WTC11 (cell line): ENCODE data around the gene ITPKB. TPM values are rescaled to one million over a fixed set of nuclear protein-coding genes. Genes with fewer than 3 reads are reported as not detected.
A peak's percentile ranks its signal among the peaks of the same experiment; 100 is the strongest.

Source experiments
- ATAC-seq: fragments of 200-7000 bp; cut with Tn5 transposase; 2 replicates; pipeline ENCODE4 v1.10.0; 2021; ENCODE audit warnings: mild to moderate bottlenecking, moderate library complexity
- CTCF ChIA-PET: fragments of 300-600 bp; sonication (Branson Sonifier 250); formaldehyde crosslinking; loops from one replicate; lab custom pipeline; 2021; ENCODE audit warnings: antibody characterized with exemption; lab: Charles Lee
- POLR2A ChIA-PET: fragments of 350-600 bp; sonication (Branson Sonifier 250); formaldehyde crosslinking; loops from one replicate; lab custom pipeline; 2021; ENCODE audit warnings: antibody characterized with exemption; lab: Charles Lee
- DNase-seq: peaks from one replicate; pipeline ENCODE4 v3.0.0; 2021; ENCODE audit warnings: low spot score
- H3K27ac Mint-ChIP-seq: 2 replicates; pipeline ENCODE4 v1.8.0; 2021; ENCODE audit warnings: mixed read lengths
- H3K27me3 Mint-ChIP-seq: 2 replicates; pipeline ENCODE4 v1.8.0; 2021; ENCODE audit warnings: low read depth, mild to moderate bottlenecking, moderate library complexity, mixed read lengths
- H3K36me3 Mint-ChIP-seq: 2 replicates; pipeline ENCODE4 v1.8.0; 2021; ENCODE audit warnings: mixed read lengths
- H3K4me1 Mint-ChIP-seq: 2 replicates; pipeline ENCODE4 v1.8.0; 2022; ENCODE audit warnings: mixed read lengths
- H3K4me3 Mint-ChIP-seq: 2 replicates; pipeline ENCODE4 v1.8.0; 2021; ENCODE audit warnings: mild to moderate bottlenecking, moderate library complexity, mixed read lengths
- H3K9me3 Mint-ChIP-seq: 2 replicates; pipeline ENCODE4 v1.8.0; 2021; ENCODE audit warnings: mixed read lengths
- AFF4 ChIP-seq: sonication (generic); formaldehyde crosslinking; IDR thresholded peaks from 2 replicates; pipeline ENCODE4 v1.8.1; 2023; ENCODE audit warnings: mild to moderate bottlenecking, missing genetic modification reagents, borderline replicate concordance
- ARID4B ChIP-seq: sonication (generic); formaldehyde crosslinking; IDR thresholded peaks from 2 replicates; pipeline ENCODE4 v1.8.0; 2023; ENCODE audit warnings: missing genetic modification reagents, mild to moderate bottlenecking, borderline replicate concordance
- ATF3 ChIP-seq: sonication (generic); formaldehyde crosslinking; conservative IDR thresholded peaks from 2 replicates; pipeline ENCODE4 v1.8.1; 2022; ENCODE audit warnings: mild to moderate bottlenecking, missing genetic modification reagents
- CDX4 ChIP-seq: fragments of 250-450 bp; sonication (Bioruptor Pico); IDR thresholded peaks from 2 replicates; pipeline ENCODE4 v1.9.0; 2021; ENCODE audit warnings: moderate library complexity, mild to moderate bottlenecking, inconsistent platforms, borderline replicate concordance
- ESRRA ChIP-seq: sonication (generic); formaldehyde crosslinking; IDR thresholded peaks from 2 replicates; pipeline ENCODE4 v1.8.1; 2022; ENCODE audit warnings: mild to moderate bottlenecking, missing genetic modification reagents, borderline replicate concordance
- FOXK1 ChIP-seq: sonication (generic); formaldehyde crosslinking; IDR thresholded peaks from 2 replicates; pipeline ENCODE4 v1.8.0; 2022; ENCODE audit warnings: mild to moderate bottlenecking, moderate library complexity, missing genetic modification reagents
- FOXP1 ChIP-seq: sonication (generic); formaldehyde crosslinking; IDR thresholded peaks from 2 replicates; pipeline ENCODE4 v1.8.0; 2022; ENCODE audit warnings: missing genetic modification reagents, mild to moderate bottlenecking, moderate library complexity, borderline replicate concordance
- GABPB1 ChIP-seq: sonication (generic); formaldehyde crosslinking; IDR thresholded peaks from 2 replicates; pipeline ENCODE4 v1.8.1; 2023; ENCODE audit warnings: mild to moderate bottlenecking, missing genetic modification reagents
- GRHL2 ChIP-seq: fragments of 250-450 bp; sonication (Bioruptor Pico); IDR thresholded peaks from 2 replicates; pipeline ENCODE4 v1.8.0; 2022; ENCODE audit warnings: mild to moderate bottlenecking, moderate library complexity; ENCODE audit not compliant: insufficient replicate concordance, severe bottlenecking
- GTF2I ChIP-seq: fragments of 250-450 bp; sonication (Bioruptor Pico); conservative IDR thresholded peaks from 2 replicates; pipeline ENCODE4 v1.4.0; 2021; ENCODE audit warnings: mild to moderate bottlenecking
- MAX ChIP-seq: sonication (generic); formaldehyde crosslinking; IDR thresholded peaks from 2 replicates; pipeline ENCODE4 v1.8.0; 2022; ENCODE audit warnings: mild to moderate bottlenecking, missing genetic modification reagents
- NR3C1 ChIP-seq: sonication (generic); formaldehyde crosslinking; conservative IDR thresholded peaks from 2 replicates; pipeline ENCODE4 v1.8.1; 2023; ENCODE audit warnings: low read depth, mild to moderate bottlenecking, missing genetic modification reagents
- SP1 ChIP-seq: sonication (generic); formaldehyde crosslinking; conservative IDR thresholded peaks from 2 replicates; pipeline ENCODE4 v1.8.1; 2022; ENCODE audit warnings: missing genetic modification reagents
- ZNF281 ChIP-seq: sonication (generic); formaldehyde crosslinking; IDR thresholded peaks from 2 replicates; pipeline ENCODE4 v1.8.0; 2023; ENCODE audit warnings: mild to moderate bottlenecking, missing genetic modification reagents
- ZNF512 ChIP-seq: sonication (generic); formaldehyde crosslinking; IDR thresholded peaks from 2 replicates; pipeline ENCODE4 v1.8.1; 2022; ENCODE audit warnings: missing genetic modification reagents, borderline replicate concordance
- total RNA-seq: library from RNA; stranded (reverse); gene quantifications from 3 replicates; pipeline ENCODE4 v1.2.3, GENCODE V29; 2021

The ITPKB gene
- total RNA-seq, 1 experiment from 2014 or later = 15.6 TPM

- TF ChIP-seq GTF2I (CRISPR knock-in tag) = no peak
- no peak for TF ChIP-seq FOXP1
- peak; percentile 33; the same call in 1 of the 2 replicates for TF ChIP-seq MAX
- no peak for TF ChIP-seq ESRRA (CRISPR knock-in tag)
- no peak for TF ChIP-seq ZNF512 (CRISPR knock-in tag)
- no peak for TF ChIP-seq FOXK1 (CRISPR knock-in tag)
- no peak for TF ChIP-seq ATF3 (CRISPR knock-in tag)
- TF ChIP-seq GABPB1 (CRISPR knock-in tag) = no peak
- no peak for TF ChIP-seq NR3C1 (CRISPR knock-in tag)
- TF ChIP-seq AFF4 = no peak
- no peak for TF ChIP-seq CDX4
- TF ChIP-seq ARID4B = no peak
- TF ChIP-seq SP1 (CRISPR knock-in tag) = 0 out of 2 replicates have a peak, but pooled peaks have one; percentile 27
- TF ChIP-seq GRHL2 (CRISPR knock-in tag) = no peak
- no peak for TF ChIP-seq ZNF281
- peak overlapping the region; percentile 99 for H3K27ac Mint-ChIP-seq
- no peaks in the 10 kb centered on the region; the same call in 1 of the 2 replicates for H3K27me3 Mint-ChIP-seq
- ATAC-seq (peak; percentile 70), DNase-seq (peak; percentile 43)
- H3K4me1 Mint-ChIP-seq = peaks cover 72% of the 10 kb centered on the region
- no peaks in the 10 kb centered on the region; the same call in 1 of the 2 replicates for H3K36me3 Mint-ChIP-seq
- no peaks in the 10 kb centered on the region for H3K9me3 Mint-ChIP-seq
- peak overlapping the region; percentile 11; the same call in 1 of the 2 replicates for H3K4me3 Mint-ChIP-seq
- CTCF ChIA-PET = interaction anchor here (0.5 to 2.0 kb wide), 20 partner anchors 8 to 321 kb away, joined by 3 to 12 read pairs (median 3); partner anchors contain the start of gene PARP1
- POLR2A ChIA-PET = interaction anchor here (0.6 to 1.0 kb wide), 2 partner anchors 26 to 83 kb away, joined by 3 to 6 read pairs; no protein-coding TSS in a partner anchor
Observed at GRCh38 chr1:226654046-226654667, 84.9 kb downstream of the ITPKB start.
